HepG2 (cell line): ENCODE measurements around the gene SLC48A1. TPM values are rescaled to one million over a fixed set of nuclear protein-coding genes. Genes with fewer than 3 reads are reported as not detected.
A peak's percentile ranks its signal among the peaks of the same experiment; 100 is the strongest.

ENCODE experiments used
- ATAD3A ChIP-seq: sonication (generic); formaldehyde crosslinking; IDR thresholded peaks from 2 replicates; pipeline ENCODE4 v1.4.0; 2020; ENCODE audit warnings: missing genetic modification reagents
- BRD4 ChIP-seq: sonication (generic); formaldehyde crosslinking; IDR thresholded peaks from 2 replicates; pipeline ENCODE4 v1.4.0; 2020; ENCODE audit warnings: missing genetic modification reagents
- FOXM1 ChIP-seq: sonication (generic); formaldehyde crosslinking; IDR thresholded peaks from 2 replicates; pipeline ENCODE4 v1.5.0; 2020; ENCODE audit warnings: missing genetic modification reagents
- GATA4 ChIP-seq: sonication (generic); IDR thresholded peaks from 2 replicates; pipeline ENCODE4 v1.6.1; 2016; ENCODE audit warnings: antibody characterized with exemption, low read depth, borderline replicate concordance
- HES4 ChIP-seq: sonication (generic); formaldehyde crosslinking; IDR thresholded peaks from 2 replicates; pipeline ENCODE4 v1.9.0; 2021; ENCODE audit warnings: mild to moderate bottlenecking, missing genetic modification reagents, borderline replicate concordance
- HNRNPL ChIP-seq: fragments of 200-400 bp; formaldehyde crosslinking; IDR thresholded peaks from 2 replicates; pipeline ENCODE4 v1.6.1; 2017; ENCODE audit warnings: mild to moderate bottlenecking, low read depth, low read length
- IRF1 ChIP-seq: sonication (generic); formaldehyde crosslinking; IDR thresholded peaks from 2 replicates; pipeline ENCODE4 v1.4.0; 2020; ENCODE audit warnings: low read depth, mild to moderate bottlenecking, missing genetic modification reagents
- NFIB ChIP-seq: sonication (generic); formaldehyde crosslinking; IDR thresholded peaks from 2 replicates; pipeline ENCODE4 v1.9.0; 2021; ENCODE audit warnings: missing genetic modification reagents, mild to moderate bottlenecking, borderline replicate concordance
- RAD51 ChIP-seq: fragments of 450-650 bp; IDR thresholded peaks from 2 replicates; pipeline ENCODE4 v1.6.1; 2016; ENCODE audit warnings: borderline replicate concordance
- SIN3A ChIP-seq: IDR thresholded peaks from 2 replicates; pipeline ENCODE4 v1.6.1; 2011; ENCODE audit warnings: low read depth, mild to moderate bottlenecking, control low read depth, low read length, borderline replicate concordance
- SOX13 ChIP-seq, 3 experiments: fragments of 450-650 bp in 1 of 3; sonication (generic) in 1 of 3; formaldehyde crosslinking in 1 of 3; IDR thresholded peaks in 2 of 3; conservative IDR thresholded peaks in 1 of 3; 2 replicates each; pipeline versions ENCODE4 v1.5.0 to v1.6.1; 2016 to 2020; ENCODE audit warnings: antibody characterized with exemption in 1 of 3, mild to moderate bottlenecking in 1 of 3, missing compliant biosample characterization in 1 of 3, missing genetic modification reagents in 1 of 3, moderate library complexity in 1 of 3
- SRSF9 ChIP-seq: fragments of 200-400 bp; formaldehyde crosslinking; IDR thresholded peaks from 2 replicates; pipeline ENCODE4 v1.6.1; 2018; ENCODE audit warnings: borderline replicate concordance, mild to moderate bottlenecking, low read depth, low read length; ENCODE audit not compliant: insufficient read depth, poor library complexity, severe bottlenecking
- TARDBP ChIP-seq: sonication (generic); formaldehyde crosslinking; IDR thresholded peaks from 2 replicates; pipeline ENCODE4 v1.8.0; 2022; ENCODE audit warnings: mild to moderate bottlenecking, missing genetic modification reagents
- ZFP36L1 ChIP-seq: sonication (generic); formaldehyde crosslinking; IDR thresholded peaks from 2 replicates; pipeline ENCODE4 v1.8.0; 2022; ENCODE audit warnings: mild to moderate bottlenecking, missing genetic modification reagents, moderate library complexity
- ZNF331 ChIP-seq: sonication (generic); formaldehyde crosslinking; IDR thresholded peaks from 2 replicates; pipeline ENCODE4 v1.4.0; 2020; ENCODE audit warnings: missing genetic modification reagents
- ZNF484 ChIP-seq: sonication (generic); formaldehyde crosslinking; IDR thresholded peaks from 2 replicates; pipeline ENCODE4 v1.5.1; 2020; ENCODE audit warnings: mild to moderate bottlenecking, low read depth, missing genetic modification reagents, borderline replicate concordance
- ZNF550 ChIP-seq: sonication (generic); formaldehyde crosslinking; IDR thresholded peaks from 2 replicates; pipeline ENCODE4 v1.4.0; 2020; ENCODE audit warnings: mild to moderate bottlenecking, missing genetic modification reagents, borderline replicate concordance
- ZNF607 ChIP-seq: sonication (generic); formaldehyde crosslinking; IDR thresholded peaks from 2 replicates; pipeline ENCODE4 v1.5.1; 2020; ENCODE audit warnings: missing genetic modification reagents, mild to moderate bottlenecking, borderline replicate concordance
- ZNF749 ChIP-seq: sonication (generic); formaldehyde crosslinking; IDR thresholded peaks from 2 replicates; pipeline ENCODE4 v1.8.0; 2022; ENCODE audit warnings: mild to moderate bottlenecking, missing genetic modification reagents, moderate library complexity, borderline replicate concordance
- ZNF816 ChIP-seq: sonication (generic); formaldehyde crosslinking; IDR thresholded peaks from 2 replicates; pipeline ENCODE4 v1.8.0; 2022; ENCODE audit warnings: missing genetic modification reagents, mild to moderate bottlenecking, borderline replicate concordance
- polyA plus RNA-seq, 8 experiments: library from polyadenylated mRNA; depleted of rRNA in 3 of 8; stranded (reverse) in 7 of 8; unstranded in 1 of 8; fragments of >200 nt; fragmentation: Illumina TruSeq in 4 of 8; extraction: Trizol in 4 of 8; gene quantifications; 2 replicates each; pipeline versions ENCODE4 v1.2.1 to v1.2.3, GENCODE V29; 2011 to 2016; ENCODE audit warnings: low read depth in 4 of 8, missing spikeins in 1 of 8, mixed read lengths in 1 of 8; ENCODE audit not compliant: insufficient read depth in 1 of 8
- total RNA-seq, 5 experiments: library from RNA; depleted of rRNA; stranded (reverse); fragments of >200 nt; fragmentation: Illumina TruSeq; extraction: Trizol; gene quantifications; 2 replicates each; pipeline ENCODE4 v1.2.3, GENCODE V29; 2016; ENCODE audit warnings: low read depth in 1 of 5
- TF ChIP-seq, protein P1 (sequence below): sonication (generic); formaldehyde crosslinking; IDR thresholded peaks from 2 replicates; pipeline ENCODE4 v1.4.0; 2020; ENCODE audit warnings: mild to moderate bottlenecking, missing genetic modification reagents

SLC48A1 gene
- total and polyA plus RNA-seq, 2 of the 13 experiments (the other 11 are each of a cell fraction or from before 2014, with no cell fraction given): 2.2 to 3.7 TPM

GRCh38 chr12:47819138-47819895, 46.3 kb downstream of the SLC48A1 start (continued):
- no peak for TF ChIP-seq ZNF484 (CRISPR knock-in tag)
- TF ChIP-seq FOXM1: no peak
- no peak for TF ChIP-seq ATAD3A (CRISPR knock-in tag)
- no peak for TF ChIP-seq HES4
- no peak for TF ChIP-seq IRF1
- TF ChIP-seq ZFP36L1: no peak
- no peak for TF ChIP-seq SOX13 (IDR thresholded peaks at IDR 0.05)
- peak in 1 of 2 experiments; percentile 51; a peak in 1 of 4 replicates for TF ChIP-seq SOX13 (CRISPR knock-in tag; conservative IDR thresholded peaks at IDR 0.05 in 1 of 2, IDR thresholded peaks at IDR 0.05 in 1 of 2)
- no peak for TF ChIP-seq NFIB (CRISPR knock-in tag)
- no peak for TF ChIP-seq GATA4
- TF ChIP-seq ZNF331 (CRISPR knock-in tag): no peak
- TF ChIP-seq SRSF9: no peak
- no peak for TF ChIP-seq ZNF550 (CRISPR knock-in tag)
- TF ChIP-seq TARDBP (CRISPR knock-in tag): peak; percentile 52; the same call in 1 of the 2 replicates
- 0 out of 2 replicates have a peak, but pooled peaks have one; percentile 46 for TF ChIP-seq HNRNPL
- 0 out of 2 replicates have a peak, but pooled peaks have one; percentile 12 for TF ChIP-seq SIN3A
- TF ChIP-seq ZNF749 (CRISPR knock-in tag): no peak
- no peak for TF ChIP-seq RAD51
- TF ChIP-seq, protein P1, sequence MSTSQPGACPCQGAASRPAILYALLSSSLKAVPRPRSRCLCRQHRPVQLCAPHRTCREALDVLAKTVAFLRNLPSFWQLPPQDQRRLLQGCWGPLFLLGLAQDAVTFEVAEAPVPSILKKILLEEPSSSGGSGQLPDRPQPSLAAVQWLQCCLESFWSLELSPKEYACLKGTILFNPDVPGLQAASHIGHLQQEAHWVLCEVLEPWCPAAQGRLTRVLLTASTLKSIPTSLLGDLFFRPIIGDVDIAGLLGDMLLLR (CRISPR knock-in tag): no peak
- no peak for TF ChIP-seq ZNF816 (CRISPR knock-in tag)
- no peak for TF ChIP-seq ZNF607
- peak; percentile 25; the same call in 1 of the 2 replicates for TF ChIP-seq BRD4 (CRISPR knock-in tag)
